Epithelial cell of proximal tubule (primary cell): Measurements from ENCODE around the gene FTO. TPM values are rescaled to one million over a fixed set of nuclear protein-coding genes. Genes with fewer than 3 reads are reported as not detected.

Experiments
- DNase-seq: peaks from one replicate; pipeline ENCODE4 v3.0.0-alpha.2; 2011; ENCODE audit warnings: low read depth
- H3K4me3 ChIP-seq: 2 replicates; pipeline ENCODE4 v1.5.1; 2011; ENCODE audit warnings: low read depth, mild to moderate bottlenecking, low read length
- total RNA-seq: library from RNA; depleted of rRNA; stranded (reverse); fragments of >200 nt; gene quantifications from 2 replicates; pipeline ENCODE4 v1.2.3, GENCODE V29; 2015
- TF ChIP-seq, protein P1 (sequence below): conservative IDR thresholded peaks from 2 replicates; pipeline ENCODE4 v1.5.1; 2012; ENCODE audit warnings: low read depth, mild to moderate bottlenecking, low read length

The FTO gene
- total RNA-seq, 1 donor from 2014 or later, result 62.7 TPM

DNA sequence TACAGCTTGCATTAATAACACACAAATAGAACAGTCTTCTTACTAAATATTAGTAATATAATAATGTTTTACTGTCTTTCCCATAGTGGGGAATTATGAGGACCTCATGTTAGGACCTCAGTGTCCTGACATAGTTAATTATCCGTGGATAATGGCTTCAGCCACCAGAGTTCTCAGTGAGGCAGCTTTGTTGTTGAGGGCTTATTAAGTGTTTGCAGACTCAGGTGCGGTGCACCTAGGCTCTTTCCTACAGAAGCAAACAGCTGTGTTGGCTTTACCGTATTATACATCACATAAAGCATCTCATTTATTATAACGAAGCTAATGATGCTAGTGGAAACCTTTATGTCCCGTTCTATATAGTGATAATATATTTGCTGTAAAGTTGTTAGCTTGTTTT lies 246.7 kb downstream of the FTO start:
- TF ChIP-seq, protein P1, sequence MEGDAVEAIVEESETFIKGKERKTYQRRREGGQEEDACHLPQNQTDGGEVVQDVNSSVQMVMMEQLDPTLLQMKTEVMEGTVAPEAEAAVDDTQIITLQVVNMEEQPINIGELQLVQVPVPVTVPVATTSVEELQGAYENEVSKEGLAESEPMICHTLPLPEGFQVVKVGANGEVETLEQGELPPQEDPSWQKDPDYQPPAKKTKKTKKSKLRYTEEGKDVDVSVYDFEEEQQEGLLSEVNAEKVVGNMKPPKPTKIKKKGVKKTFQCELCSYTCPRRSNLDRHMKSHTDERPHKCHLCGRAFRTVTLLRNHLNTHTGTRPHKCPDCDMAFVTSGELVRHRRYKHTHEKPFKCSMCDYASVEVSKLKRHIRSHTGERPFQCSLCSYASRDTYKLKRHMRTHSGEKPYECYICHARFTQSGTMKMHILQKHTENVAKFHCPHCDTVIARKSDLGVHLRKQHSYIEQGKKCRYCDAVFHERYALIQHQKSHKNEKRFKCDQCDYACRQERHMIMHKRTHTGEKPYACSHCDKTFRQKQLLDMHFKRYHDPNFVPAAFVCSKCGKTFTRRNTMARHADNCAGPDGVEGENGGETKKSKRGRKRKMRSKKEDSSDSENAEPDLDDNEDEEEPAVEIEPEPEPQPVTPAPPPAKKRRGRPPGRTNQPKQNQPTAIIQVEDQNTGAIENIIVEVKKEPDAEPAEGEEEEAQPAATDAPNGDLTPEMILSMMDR, result no peak
- no peak for DNase-seq
- H3K4me3 ChIP-seq, result no peak overlapping the region

DNA sequence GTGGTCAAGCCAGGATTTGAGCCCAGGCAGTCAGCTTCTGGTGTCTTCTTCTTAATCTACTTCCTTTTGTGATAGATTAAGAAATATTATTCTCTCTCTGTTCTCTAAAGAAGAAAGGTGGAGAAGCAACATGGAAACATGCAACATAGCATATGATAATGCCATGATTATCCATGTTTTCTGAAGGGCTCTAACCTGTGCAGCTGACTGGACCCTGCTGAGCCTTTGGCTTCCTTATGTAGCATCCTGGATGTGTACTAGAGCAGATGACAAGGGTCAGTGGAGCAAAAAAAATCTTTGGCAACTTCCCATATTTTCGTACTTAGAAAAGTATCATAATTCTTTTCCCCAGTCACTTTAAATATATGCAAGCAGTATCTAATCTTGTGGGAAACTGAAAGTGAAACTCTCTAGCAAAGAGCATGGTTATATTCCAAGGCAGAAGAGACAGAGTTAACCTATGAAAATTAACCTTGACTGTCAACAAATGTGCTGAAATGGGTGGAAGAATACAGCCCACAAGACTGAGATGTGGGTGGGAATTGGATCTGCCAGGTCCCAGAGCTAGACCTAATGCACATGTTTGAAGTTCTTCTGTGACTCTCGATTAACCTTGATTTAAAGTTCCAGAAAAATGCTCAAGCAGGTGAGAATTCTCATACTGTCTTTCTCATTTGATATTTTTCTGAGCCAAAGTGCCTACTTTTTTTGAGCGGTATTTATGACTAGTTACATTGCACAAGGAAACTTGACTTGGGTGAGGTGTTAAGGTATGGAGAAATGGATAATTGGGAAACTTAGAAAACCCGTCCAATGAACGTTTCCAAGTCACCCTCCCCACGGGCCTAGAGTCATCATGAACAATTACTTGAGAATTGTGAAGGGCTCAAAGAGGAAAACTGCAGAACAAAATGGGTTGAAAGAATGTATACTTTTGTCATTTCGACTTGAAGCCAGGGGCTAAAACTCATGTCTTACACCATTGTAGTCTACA lies 248.6 kb downstream of the FTO start:
- TF ChIP-seq, protein P1, result no peak
- peak; percentile 9 for DNase-seq

DNA sequence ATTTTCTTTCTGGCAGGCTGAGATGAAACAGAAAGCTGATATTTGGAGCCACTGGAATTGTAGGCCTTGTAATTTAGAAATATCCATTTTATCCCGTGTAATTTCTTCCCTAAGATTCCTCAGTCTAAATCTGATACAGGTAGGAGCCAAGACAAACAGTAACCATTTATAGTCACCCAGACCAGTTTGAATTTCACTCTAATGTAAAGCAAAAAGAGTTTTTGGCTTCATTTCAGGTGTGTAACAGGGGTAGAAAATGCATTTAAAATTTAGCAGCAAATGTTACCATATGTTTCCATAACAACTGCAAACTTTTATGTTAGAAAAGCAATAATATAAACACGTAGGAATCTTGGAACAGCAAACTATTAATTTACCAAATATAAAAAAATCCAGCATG lies 249.4 kb downstream of the FTO start:
- TF ChIP-seq, protein P1, result no peak
- DNase-seq, result no peak
- H3K4me3 ChIP-seq, result no peak overlapping the region

More for the DNA sequence above, 248.6 kb downstream of the FTO start:
- H3K4me3 ChIP-seq, result no peak overlapping the region

DNA sequence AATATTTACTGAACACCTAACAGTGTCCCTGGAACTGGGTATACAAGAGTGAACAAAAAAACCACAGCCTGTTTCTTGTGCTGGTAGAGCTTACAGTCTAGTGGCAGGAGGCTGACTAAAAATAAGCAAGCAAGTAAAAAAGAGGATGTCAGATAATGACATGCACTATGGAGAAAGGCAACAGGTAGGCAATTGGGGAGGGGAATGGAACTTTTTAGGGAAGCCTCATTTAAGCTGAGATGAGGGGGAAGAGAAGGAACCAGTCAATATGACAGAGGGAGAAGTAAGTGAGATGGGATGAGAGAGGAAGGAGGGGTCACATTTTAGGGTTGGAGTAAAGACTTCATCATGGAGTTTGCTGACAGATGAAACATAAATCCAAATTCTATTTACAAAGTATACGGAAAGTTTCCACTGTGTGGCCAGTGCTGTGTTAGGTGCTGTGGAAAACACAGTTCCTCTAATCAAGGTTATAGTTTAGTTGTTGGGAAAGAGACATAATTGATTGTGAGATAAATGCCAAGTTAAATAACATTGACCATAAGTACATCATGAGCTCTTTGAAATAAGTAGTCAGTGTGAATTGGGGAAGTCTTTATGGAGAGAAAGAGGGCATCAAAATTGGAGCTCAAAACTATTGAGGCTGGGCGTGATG lies 251.4 kb downstream of the FTO start:
- DNase-seq, result no peak
- TF ChIP-seq, protein P1, result no peak
- no peak overlapping the region for H3K4me3 ChIP-seq

DNA sequence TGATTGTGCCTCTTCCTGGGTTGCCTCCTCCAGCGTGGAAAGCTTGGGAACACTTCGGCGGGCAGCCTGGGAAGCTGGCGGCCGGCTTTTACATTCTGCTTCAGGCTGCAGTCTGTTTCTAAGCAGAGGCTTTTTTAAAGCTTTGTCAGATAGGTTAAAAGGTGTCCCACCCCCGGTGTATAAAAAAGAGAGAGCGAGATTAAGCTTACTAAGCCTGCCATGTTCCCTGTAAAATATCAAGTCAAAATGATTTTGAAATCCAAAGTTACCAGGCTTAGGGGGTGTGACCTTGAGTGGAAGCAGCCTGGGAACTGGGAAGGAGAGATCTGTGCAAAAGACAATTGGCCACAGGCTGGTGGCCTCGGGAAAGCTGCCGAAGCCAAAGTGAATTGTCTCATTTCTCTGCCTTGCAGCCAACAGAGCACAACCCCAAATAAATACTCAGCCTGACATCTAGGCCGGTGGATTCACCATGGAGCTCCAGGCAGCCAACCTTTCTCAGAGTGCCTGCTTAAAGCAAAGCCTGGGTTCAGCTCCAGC lies 254.5 kb downstream of the FTO start:
- no peak overlapping the region for H3K4me3 ChIP-seq
- TF ChIP-seq, protein P1, result no peak
- no peak for DNase-seq

DNA sequence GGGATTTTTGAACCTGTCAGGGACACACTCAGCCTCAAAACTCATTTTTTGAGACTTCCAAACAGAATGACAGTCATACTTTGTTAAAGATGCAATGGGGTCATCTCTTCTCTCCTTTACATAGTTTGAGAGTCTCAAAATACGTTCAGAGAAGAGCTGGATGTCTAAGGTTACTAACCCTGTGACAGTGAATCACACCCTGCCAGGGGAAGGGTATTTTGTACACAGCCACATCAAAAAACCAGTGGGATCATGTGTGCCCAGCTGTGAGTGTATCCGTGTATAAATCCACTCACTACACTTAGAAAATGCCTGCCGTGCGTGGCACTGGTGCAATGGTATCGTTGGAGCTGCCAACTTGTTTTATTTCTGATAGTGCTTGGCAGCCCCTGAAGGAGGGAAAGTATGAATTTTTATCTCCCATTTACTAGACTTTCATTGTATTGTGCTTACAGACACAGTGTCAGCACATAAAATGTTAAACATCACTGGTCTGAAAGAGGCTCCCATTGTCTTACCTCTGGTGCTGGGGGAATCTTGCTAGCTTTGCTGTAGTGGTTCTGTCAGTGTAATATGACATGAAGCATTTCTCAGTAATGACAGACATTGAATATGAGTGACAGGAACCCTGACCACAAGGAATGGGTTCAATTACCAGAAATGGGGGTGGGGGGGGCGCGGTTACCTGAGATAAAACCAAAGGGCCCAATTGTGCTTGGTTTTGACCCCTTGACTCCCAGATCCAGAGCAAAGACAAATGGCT lies 256.3 kb downstream of the FTO start:
- no peak overlapping the region for H3K4me3 ChIP-seq
- DNase-seq, result no peak
- TF ChIP-seq, protein P1, result no peak
